Measurements from ENCODE around the gene CDK19.
A peak's percentile ranks its signal among the peaks of the same experiment; 100 is the strongest.
"Not testable (repeated sequence)": the region's sequence is repeated elsewhere in the genome, so short reads cannot be mapped to it uniquely, and the experiment has no call there.

Gene CDK19

DNA sequence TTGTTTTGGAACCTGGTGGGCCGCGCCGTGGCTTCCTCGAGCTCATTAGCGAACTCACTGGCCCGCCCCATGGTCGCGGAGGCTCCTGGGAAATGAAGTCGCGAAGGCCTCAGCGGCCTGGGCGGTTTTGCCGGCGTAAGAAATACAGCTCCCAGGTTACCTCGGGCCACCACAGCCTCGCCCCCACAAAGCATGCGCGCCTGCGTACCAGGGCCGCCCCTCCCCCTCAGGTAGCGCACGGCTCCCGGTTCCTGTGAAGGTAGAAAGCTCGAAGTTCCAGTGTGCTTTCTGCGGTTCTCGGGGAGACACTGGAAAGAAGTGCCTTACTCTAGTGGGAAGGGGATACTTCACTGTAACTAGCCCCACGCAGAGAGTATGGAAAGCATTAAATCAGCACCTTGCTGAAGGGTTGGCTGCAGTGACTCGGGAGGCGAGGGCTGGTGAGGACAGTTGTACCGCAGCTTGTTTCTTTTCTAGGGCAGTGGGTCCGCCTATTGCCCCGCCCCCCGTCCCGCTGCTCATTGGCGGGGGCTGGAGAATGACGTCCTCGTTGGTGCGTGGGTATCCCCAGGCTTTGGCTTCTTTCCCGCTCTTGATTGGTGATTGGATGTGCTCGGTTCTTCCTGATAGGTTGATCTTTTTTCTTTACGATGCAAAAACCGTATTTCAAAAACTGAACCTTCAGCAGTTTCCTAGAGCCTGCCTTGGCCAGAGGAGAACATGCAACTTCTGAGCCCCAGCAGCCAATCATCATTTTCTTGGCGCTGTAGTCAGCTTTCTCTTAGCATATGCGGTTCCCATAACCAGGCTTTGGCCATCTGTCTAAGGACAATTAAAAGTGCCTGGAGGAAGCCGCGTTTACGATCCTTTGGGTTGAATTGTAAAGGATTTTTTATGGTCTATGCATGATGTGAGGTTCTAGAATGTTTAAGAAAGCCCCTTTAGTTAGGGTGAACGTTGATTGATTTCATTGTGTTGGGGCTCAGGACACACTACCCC, at the start of gene CDK19:
Gene CDK19 (minus strand): TSS at position 59 of the 999 bp plus-strand sequence. CDS start 333 bp downstream, outside the sequence.
- peak; percentile 95 for DNase-seq

DNA sequence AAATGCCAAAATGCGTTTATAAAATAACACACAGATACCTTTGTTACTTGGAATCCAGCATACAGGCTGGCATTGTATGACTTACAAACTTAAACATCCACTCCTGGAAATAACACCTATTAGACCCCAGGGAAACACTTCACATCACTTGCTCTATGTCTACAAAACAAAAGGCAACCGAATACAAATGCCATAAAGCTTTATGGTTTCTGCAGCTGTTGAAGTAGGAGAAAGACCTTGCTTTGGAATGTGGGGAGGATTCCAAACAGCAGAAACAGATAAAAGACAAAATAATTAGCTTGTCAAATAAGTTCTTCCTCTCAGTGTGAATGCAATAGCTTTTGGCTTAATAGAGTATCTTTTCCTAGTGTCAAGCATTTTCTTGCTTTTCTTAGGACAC, 49.6 kb upstream of the CDK19 start:
- DNase-seq, result no peak

DNA sequence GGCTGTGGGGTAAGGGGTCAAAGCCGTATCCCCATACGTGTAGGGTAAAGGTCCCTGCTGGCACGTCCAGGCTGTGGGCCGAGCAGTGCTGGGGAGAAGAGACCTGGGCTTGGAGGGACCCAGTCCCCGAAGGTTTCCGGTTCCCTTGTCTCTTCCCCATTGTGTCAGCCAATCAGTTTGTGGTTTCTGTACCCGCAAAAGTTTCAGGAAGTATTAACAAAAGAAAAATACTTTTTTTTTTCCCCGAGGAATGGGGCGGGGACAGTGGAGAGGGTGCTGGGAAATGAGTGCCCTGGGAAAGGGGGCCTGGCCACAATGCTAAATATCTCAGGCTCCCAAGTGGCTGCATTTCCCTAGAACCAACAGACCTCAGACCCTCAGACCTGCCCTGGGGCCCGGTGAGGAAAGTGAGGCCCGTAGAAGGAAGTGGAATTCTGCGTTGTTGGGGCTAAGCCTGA, 44.1 kb upstream of the CDK19 start:
- no peak for DNase-seq

DNA sequence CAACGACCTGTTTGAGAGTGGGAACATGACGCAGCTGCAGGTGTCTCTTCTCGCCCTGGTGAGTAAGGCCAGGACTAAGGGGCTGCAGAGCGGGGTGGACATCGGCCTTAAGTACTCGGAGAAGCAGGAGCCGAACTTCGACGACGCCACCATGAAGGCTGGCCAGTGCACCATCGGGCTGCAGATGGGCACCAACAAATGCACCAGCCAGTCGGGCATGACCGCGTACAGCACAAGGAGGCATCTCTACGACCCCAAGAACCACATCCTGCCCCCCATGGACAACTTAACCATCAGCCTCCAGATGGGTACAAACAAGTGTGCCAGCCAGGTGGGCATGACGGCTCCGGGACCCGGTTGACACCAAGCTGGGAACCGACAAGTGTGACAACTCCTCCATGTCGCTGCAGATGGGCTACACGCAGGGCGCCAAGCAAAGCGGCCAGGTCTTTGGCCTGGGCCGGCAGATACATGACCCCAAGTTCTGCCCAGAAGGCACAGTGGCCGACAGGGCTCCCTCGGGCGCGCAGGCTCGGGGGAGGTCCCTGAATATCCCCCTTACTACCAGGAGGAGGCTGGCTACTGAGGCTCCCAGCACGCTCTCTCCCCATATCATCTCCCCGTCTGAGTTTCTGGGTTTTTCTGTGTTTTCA, 43.4 kb upstream of the CDK19 start:
- no peak for DNase-seq

DNA sequence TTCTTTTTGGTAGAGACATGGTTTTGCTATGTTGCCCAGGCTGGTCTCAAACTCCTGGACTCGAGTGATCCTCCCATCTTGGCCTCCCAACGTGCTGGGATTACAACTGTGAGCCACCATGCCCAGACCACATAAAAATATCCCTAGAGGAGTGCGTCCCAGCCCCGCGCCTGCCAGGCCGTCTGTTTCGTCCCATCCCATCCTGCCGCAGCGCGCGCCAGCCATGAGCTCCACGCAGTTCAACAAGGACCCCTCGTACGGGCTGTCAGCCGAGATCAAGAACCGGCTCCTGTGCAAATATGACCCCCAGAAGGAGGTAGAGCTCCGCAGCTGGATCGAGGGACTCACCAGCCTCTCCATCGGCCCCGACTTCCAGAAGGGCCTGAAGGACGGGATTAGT, 42.7 kb upstream of the CDK19 start:
- DNase-seq, result no peak

DNA sequence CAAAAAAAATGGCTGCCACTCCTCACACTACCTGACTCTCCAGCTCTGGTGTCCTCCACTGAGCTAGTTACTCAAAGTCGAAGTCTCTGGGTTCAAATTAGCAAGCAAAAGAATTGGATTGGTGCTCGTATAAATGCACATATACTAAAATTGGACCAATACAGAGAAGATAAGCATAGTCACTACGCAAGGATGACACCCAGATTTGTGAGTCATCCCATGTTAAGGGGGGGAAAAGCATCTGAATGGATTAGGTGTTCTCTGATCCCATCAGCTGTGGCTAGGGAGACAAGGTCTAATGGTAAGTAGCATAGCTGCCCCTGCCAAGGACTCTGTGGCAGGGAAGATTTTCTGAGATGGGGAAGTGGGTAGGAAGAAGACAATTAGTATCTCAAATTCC, 41.0 kb upstream of the CDK19 start:
- DNase-seq, result no peak

DNA sequence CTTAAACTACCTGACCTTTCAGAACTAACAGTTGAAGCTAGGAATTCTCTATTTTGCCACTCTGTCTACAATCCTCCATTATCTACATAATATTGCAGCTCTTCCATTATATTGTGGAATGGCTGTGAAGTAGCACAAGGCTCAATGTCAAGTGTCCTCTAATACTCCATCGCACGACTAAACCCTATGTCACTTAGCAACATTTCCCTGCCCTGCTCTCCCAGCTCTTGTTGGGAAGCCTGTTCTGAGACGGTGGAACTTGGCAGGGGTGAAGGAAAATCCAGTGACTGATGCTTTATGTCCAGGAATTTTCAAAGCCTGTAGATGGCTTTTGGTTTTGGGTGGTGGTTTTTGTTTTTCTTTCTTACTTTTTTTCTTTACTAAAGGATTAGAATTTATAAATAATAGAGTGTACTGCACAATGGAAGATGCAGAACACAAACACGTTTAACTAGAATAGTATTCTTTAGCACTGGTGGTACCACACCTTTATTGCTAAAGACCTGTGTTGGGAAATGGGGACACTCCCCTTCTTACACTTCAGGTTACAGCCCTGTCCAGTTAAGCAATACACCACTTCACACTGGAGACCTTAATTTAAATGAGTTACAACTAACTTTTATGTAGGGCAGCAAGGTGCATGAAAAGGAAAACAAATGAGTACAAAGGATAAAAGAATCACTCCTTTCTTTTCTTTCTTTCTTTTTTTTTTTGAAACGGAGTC, 38.6 kb upstream of the CDK19 start:
- no peak for DNase-seq

DNA sequence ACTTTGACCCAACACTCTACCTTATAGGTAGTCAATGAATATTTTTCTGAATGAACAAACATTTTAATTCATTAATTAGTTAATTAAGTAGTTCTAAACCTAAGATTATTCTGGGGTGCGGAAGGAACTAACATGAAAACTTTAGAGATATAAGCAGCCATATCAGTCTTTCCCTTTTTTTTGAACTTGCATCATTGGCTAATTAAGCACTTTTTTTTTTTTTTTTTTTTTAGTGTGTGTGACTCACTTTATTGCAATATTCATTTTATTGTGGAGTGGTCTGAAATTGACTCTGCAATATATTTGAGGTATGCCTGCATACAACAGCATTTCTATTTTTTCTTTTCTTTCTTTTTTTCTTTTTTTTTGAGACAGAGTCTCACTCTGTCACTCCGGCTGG, 37.5 kb upstream of the CDK19 start:
- DNase-seq, result no peak

DNA sequence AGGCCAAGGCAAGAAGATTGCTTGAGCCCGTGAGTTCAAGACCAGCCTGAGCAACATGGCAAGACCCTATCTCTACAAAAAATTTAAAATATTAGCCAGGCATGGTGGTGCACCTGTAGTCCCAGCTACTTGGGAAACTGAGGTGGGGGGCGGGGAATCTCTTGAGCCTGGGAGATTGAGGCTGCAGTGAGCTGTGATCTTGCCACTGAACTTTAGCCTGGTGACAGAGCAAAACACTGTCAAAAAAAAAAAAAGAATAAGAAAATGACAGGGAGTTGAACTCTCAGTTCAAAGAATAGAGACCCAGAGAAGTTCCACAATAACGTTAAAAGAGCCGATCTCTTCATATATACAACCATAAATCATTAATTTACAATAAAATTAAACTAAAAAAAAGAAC, 34.5 kb upstream of the CDK19 start:
- DNase-seq, result no peak

DNA sequence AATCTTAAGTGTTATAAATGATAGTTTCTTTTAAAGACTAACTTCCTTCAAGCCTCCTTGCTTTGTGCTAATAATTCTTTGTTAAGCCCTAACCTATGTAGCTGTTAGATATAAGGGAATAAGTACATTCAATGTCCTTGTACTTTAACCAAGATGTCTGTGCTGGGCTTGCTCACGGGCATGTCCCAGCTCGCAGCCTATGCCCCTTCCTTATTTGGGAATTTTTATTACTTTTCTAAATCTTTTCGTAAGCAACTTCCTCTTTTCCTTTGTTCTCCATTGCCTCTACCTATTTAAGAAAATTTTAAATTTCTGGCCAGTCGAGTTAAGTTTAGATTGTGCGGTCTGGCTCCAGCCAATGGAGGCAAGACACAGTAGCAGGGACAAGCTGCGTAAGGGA, 26.0 kb upstream of the CDK19 start:
- no peak for DNase-seq

DNA sequence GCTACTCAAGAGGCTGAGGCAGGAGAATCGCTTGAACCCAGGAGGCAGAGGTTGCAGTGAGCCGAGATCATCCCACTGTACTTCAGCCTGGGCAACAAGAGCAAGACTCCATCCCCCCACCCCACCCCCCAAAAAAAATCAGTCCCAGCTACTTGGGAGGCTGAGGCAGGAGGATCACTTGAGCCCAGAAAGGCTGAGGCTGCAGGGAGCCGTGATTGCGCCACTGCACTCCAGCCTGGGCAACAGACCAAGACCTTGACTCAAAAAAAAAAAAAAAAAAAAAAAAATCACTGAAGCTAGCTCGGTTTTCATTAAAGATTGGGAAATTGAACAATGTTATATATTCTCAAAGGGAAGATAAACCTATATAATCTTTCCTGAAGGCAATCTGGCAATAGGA, 20.5 kb upstream of the CDK19 start:
- DNase-seq, result not testable (repeated sequence)

DNA sequence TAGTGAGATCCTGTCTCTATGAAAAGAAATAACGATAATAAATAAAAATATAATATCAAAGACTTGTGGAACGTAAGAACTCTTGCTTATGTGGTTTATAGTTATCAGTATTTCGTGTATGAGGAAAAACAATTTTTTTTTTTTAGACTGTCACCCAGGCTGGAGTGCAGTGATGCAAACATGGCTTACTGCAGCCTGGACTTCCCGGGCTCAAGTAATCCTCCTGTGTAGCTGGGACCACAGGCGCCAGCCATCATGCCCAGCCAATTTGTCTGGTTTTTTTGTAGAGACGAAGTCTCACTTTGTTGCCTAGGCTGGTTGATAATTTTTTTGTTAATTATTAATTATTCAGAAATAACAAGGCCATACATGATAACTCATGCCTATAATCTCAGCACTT, 18.6 kb upstream of the CDK19 start:
- no peak for DNase-seq

DNA sequence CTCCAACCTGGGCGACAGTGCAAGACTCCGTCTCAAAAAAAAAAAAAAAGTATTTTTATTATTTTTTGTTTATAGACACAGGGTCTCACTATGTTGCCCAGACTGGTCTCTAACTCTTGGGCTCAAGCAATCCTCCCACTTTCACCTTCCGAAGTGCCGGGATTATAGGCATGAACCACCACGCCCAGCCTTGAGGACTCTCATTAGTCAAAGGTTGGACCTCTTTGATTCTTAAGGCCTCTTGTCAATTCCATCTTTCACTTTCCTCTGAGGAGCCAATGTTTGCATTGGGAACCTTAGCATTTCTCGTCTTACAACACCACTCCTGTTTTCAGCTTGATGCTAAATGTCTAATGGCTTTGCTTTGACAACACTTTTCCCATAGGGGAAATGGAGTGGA, 16.1 kb upstream of the CDK19 start:
- DNase-seq, result no peak

DNA sequence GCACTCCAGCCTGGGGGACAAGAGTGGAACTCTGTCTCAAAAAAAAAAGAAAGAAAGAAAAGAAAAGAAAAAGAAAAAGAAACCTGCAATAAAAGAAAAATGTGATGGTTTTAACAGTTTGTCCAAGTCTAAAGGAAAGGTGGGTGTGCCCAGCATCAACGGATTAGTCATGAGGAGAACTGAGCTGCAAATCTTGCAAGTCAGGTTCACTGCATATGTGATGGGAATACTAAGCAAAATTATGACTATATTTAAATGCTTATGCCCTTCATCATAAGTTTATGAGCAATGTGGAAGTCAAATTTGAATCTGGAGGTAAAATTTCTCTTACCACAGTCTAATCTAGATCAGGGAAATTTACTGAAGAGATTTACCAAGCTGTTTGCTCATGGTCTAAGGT, 13.1 kb upstream of the CDK19 start:
- no peak for DNase-seq

DNA sequence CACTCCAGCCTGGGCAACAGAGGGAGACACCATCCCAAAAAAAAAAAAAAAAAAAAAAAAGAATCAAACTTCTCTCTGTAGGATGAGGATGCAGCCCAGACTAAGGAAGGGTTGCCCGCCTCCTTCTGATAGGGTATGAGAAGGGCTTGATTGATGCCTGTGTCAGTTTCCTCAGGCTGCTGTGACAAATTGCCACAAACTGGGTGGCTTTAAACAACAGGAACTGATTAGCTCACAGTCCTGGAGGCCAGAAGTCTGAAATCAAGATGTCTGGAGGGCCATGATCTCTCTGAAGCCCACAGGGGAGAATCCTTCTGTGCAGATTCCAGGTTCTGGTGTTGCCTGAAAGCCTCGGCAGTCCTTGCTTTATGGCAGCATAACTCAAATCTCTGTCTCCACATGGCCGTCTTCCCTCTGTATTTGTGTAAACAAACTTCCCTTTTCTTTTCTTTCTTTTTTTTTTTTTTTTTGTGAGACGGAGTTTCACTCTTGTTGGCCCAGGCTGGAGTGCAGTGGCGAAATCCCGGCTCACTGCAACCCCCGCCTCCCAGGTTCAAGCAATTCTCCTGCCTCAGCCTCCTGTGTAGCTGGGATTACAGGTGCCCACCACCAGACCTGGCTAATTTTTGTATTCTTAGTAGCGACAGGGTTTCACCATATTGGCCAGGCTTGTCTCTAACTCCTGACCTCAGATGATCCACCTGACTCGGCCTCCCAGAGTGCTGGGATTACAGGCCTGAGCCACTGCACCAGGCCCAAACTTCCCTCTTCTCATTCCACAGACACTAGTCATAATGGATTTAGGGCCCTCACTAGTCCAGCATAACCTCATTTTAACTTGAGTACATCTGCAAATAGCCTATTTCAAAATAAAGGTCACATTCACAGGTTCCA, 11.2 kb upstream of the CDK19 start:
- DNase-seq, result no peak

DNA sequence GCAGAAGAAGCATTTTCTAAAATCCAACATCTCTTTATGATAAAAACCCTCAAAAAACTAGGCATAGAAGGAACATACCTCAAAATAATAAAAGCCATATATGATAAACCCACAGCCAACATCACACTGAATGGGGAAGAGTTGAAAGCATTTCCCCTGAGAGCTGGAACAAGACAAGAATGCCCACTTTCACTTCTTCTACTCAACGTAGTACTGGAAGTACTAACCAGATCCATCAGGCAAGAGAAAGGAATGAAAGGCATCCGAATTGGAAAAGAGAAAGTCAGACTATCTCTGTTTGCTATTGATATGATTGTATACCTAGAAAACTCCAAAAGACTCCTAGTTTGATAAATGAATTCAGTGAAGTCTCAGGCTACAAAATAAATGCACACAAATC, 7.9 kb upstream of the CDK19 start:
- no peak for DNase-seq

DNA sequence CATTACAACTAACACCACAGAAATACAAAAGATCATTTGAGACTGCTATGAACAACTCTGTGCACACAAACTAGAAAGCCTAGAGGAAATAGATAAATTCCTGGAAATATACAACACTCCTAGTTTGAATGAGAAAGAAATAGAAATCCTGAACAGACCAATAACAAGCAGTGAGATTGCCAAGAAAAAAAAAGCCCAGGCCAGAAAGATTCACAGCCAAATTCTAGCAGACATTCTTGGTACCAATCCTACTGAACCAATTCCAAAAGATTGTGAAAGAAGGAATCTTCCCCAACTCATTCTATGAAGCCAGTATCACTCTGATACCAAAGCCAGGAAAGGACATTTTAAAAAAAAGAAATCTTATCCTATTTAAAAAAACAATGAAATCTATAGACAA, 7.0 kb upstream of the CDK19 start:
- no peak for DNase-seq

DNA sequence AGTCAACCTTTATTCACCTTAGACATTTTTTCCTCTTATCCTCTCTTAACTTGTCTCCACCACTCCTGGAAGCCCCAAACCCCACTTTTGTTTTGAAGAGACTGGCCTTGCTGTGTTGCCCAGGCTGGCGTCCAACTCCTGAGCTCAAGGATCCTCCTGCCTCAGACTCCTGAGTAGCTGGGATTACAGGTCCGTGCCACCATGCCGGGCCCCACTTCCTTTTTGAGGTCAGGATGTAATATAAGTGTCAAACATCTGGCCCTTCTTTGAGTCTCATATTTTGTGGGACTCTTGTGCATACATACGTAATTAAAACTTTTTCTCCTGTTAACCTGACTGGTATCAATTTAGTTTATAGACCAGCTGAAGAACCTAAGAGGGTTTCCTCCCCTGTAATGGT, 1.4 kb upstream of the CDK19 start:
- DNase-seq, result no peak

DNA sequence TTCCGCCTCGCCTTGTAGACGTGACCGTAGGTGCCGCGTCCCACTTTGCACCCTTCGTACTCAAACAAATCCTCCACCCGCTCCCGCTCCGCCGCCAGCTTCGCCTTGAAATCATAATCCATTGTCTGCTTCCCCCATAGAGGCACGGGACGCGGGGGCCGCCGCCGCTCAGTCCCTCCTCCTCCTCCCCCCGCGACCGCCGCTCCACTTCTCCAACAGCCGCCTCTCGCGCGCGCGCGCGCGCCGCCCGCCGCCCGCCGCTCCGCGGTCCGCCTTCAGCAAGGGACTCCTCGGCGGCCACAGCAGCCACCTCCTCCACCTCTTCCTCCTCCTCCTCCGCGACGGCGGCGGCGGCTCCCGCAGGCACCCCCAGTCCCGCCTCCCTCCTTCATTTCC, 256 bp downstream of the CDK19 start:
- no peak for DNase-seq

DNA sequence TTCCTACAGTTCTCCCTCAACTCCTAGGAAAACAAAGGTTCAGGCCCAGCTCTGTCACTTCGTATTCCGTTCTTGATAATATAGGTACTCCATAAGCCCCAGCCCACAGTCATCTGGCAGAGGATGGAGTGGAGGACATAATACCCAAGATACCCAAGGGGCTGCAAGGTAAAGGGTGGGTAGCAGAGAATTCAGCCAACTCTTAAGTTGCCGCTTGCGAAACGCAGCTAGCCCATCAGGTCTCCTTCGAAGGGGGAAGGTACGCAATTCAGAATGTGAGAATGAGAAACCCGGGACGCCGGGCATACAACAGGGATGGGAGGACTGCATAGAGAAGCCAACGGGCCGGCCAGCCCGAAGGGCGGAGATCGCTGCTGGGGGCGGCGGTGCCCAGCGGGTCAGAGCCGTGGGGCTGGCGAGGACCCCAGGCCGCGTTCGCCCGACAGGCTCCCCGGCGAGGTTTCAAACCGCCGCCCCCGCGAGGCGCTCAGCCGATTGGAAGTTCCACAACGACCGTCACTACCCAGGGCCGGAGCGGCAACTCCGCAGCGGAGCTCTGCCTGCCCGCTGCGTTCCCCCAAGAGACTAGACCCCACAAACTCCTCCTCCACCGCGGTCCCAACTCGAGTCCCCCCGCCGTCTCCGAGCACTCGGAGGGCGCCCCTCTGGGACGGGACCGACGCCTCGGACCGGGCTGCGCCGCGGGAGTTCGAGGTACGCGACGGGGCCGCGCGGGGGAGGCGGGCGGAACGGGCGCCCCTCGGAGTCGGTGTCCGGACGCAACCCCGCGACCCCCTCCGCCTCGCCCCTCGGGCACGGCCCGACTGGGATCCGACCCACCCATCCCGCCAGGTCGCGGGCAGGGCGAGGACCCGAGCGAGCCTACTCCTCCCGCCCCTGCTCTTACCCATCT, 911 bp downstream of the CDK19 start:
- DNase-seq, result no peak

DNA sequence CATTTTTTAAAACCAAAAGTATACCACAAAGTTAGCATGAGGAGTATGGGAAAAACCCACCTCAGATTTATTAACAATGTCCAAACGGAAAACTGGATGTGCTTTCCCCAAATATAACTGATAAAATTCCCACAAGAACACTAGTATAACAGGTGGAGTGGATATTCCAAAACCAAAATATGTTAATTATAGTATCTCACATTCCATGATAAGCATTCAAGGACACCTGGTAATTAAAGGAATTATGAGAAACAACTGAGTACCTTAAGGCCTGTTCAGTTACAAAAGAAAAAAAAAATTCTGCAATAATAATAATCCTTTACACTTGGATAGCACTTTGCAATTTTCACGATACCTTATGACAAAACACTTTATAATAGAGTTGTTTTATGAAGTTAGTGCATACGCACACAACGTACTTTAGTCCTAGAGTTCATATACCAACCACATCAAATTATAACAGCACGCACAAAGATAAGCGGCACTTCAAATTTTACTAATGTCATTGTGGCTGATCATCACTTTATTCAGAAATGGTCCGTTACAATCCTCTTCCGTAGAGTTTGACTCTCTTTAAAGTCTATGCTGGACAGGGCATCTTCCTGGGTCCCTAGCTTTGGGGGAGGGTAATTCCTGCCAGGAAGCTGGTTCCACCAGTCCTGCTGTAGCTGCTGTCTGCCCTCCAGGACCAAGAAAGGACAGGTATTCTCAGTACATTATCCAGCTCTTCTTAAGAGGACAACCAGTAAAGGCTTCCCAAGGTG, 1.7 kb downstream of the CDK19 start:
- no peak for DNase-seq

All from SIG-M5 (cell line).